ENCODE data around the gene CAMSAP1.

Gene CAMSAP1

GRCh38 chr9:135791431-135792267 is 115.7 kb downstream of the CAMSAP1 start:
- no peak for DNase-seq (ENCODE audit: low read depth)

GRCh38 chr9:135790850-135791249 is 116.5 kb downstream of the CAMSAP1 start:
- DNase-seq (ENCODE audit: low read depth): no peak

DNA sequence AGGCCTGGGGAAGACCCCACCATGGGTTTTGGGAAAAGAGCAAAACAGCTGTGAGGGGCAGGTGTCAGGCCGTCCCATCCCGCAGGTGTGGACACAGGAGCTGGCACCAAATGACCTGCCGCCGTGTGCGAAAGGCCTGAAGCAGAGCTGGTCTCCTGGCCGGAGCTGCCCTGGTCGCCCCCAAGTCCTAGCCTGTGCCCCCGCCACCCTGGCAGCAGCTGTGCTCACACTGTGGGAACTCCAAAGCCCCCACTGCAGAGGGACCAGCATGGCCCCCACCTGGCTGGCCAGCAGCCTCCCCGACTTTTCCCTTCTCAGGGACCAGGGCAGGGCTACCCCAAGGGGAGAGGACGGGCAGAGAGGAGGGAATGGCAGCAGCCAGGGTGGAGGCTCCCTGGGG is 117.0 kb downstream of the CAMSAP1 start:
- no peak for DNase-seq (ENCODE audit: low read depth)

DNA sequence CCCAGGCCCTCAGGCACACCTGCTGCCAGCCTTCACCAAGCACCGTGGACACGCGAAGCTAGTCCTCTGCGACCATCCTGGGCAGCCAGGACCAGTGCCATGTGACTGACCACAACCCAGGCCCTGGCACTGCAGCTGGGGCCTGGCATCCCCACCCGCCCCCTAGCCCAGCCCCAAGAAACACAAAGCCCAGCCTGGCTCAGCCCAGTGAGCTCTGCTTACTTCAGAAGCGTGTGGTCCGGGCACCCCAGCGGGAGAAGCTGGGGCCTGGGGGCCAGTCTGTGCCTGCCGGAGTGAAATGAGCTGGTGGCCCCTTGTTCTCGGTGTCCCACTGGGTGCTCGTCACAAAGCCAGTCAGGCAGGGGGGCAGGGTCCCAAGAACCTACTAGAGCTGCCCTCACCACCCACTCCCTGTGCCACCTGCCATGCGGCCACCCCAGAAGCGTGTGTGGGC is 117.5 kb downstream of the CAMSAP1 start:
- DNase-seq (ENCODE audit: low read depth): no peak

DNA sequence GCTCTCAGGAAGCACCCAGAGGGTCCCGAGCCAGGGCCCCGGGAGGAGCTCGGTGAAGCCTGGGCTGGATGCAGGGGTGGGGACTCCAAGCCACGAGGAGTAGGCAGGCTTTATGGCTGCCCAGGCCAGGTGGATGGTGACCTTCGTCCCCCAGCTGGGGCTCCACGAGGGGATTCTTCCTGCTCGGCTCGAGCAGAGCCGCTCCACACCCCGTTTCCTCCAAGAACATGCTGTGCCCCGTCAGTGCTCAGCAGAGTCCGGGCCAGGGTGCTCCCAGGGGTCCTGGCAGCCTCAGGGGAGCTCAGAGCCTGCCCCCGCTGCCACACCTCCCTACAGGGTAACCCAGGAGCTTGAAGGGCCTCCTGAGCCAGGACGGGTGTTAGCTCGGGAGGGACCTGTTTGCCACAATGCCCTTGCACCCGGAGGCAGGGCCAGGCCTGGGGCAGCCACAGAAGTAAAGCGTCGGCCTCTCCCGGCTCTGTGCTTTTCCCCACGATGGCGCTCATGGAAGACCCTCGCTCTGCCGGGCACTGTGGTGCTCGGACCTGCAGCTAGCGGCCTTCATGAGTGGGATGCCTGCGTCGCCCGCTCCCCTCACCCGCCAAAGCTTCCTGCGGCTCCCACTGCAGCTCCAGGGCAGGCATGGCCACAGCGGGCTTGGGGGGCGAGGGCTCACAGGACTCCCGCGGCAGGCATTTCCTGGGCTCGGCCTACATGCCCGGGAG is 118.6 kb downstream of the CAMSAP1 start:
- no peak for DNase-seq (ENCODE audit: low read depth)

- no peak for DNase-seq (ENCODE audit: low read depth)
These were observed 119.4 kb downstream of the CAMSAP1 start for GRCh38 chr9:135787776-135788575.

GRCh38 chr9:135787317-135787716 is 120.0 kb downstream of the CAMSAP1 start:
- DNase-seq (ENCODE audit: low read depth): no peak

DNA sequence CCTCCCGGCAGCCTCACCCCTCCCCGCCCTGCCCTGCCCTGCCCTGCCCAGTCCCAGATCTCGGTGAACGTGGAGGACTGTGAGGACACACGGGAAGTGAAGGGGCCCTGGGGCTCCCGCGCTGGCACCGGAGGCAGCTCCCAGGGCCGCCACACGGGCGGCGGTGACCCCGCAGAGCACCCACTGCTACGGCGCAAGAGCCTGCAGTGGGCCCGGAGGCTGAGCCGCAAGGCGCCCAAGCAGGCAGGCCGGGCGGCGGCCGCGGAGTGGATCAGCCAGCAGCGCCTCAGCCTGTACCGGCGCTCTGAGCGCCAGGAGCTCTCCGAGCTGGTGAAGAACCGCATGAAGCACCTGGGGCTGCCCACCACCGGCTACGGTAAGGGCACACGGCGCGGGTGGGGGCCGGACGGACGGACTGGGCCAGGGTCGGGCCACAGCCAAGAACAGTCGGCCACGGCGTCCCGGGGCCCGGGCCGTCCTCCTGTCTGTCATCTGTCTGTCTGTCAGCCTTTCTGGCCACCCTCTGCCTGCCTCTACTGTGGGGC is 121.1 kb downstream of the CAMSAP1 start:
- DNase-seq (ENCODE audit: low read depth): no peak

GRCh38 chr9:135785013-135785575 is 122.3 kb downstream of the CAMSAP1 start:
- DNase-seq (ENCODE audit: low read depth): no peak

GRCh38 chr9:135783540-135784245 is 123.7 kb downstream of the CAMSAP1 start:
- DNase-seq (ENCODE audit: low read depth): no peak

GRCh38 chr9:135782946-135783345 is 124.4 kb downstream of the CAMSAP1 start:
- no peak for DNase-seq (ENCODE audit: low read depth)

GRCh38 chr9:135780626-135781025 is 126.7 kb downstream of the CAMSAP1 start:
- DNase-seq (ENCODE audit: low read depth): no peak

GRCh38 chr9:135780086-135780485 is 127.3 kb downstream of the CAMSAP1 start:
- no peak for DNase-seq (ENCODE audit: low read depth)

DNA sequence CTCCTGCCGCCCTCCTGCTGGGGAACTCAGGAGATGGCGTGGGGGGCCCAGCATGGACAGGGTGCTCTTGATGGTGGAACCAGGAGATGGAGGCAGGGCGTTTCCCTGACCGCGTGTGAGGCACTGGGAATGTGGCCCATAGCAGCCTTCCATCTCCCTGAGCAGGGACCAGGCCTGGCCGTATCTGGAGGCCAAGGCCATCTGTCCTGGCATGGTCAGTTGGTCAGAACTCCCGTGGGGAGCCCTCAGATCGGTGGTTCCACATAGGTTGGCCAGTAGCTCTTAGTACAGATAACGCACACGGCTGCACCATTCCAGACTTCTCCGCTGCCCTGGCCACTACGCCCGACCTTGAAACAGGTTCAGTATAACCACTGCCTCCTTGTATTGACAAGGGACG is 127.8 kb downstream of the CAMSAP1 start:
- DNase-seq (ENCODE audit: low read depth): no peak

GRCh38 chr9:135778421-135778820 is 128.9 kb downstream of the CAMSAP1 start:
- no peak for DNase-seq (ENCODE audit: low read depth)

DNA sequence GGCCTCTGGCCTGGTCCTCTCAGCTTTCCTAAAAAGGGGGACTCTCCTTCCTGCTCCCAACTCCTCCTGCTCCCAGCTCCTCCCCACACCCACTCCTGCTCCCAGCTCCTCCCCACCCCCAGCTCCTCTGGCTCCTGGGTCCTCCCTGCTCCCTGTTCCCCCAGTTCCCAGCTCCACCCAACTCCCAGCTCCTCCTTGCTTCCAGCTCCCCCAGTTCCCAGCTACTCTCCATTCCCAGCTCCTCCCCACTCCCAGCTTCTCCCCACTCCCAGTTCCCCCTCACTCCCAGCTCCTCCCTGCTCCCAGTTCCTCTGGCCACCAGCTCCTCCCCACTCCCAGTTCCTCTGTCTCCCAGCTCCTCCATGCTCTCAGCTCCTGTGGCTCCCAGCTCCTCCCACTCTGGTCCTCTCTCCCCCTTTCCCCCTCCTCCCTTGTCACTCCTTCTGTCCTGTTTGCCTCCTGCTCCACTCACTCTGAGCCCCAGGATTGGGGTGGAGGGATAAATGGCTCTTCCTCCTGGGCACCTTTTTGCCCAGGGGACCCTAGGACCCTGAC is 129.6 kb downstream of the CAMSAP1 start:
- no peak for DNase-seq (ENCODE audit: low read depth)

DNA sequence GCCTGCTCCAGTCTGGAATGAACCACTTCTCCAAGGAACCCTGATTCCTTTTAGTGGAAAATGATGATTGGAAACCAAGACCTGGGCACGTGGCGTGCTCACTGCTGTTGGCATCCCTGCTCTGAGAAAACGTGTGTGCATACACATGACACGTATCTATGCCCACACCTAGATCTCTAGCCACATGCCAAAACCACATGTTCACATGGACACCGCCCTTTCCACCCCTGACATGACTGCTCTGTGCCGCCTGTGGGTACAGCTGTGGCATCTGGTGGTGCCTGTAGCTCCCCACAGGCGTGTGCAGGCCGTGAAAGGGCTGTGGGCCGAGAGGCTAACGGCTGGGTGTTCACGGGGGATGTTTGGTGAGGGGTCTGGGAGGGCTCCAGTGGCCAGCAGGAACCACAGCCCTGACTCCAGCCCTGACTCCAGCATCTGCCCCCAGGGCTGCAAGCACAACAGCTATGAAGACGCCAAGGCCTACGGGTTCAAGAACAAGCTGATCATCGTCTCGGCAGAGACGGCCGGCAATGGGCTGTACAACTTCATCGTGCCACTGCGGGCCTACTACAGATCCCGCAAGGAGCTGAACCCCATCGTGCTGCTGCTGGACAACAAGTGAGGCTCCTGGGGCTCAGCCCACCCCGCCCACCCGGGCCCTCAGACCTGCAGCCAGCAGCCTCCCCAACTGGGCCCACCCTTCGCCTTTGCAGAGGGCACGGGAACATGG is 130.3 kb downstream of the CAMSAP1 start:
- DNase-seq (ENCODE audit: low read depth): no peak

DNA sequence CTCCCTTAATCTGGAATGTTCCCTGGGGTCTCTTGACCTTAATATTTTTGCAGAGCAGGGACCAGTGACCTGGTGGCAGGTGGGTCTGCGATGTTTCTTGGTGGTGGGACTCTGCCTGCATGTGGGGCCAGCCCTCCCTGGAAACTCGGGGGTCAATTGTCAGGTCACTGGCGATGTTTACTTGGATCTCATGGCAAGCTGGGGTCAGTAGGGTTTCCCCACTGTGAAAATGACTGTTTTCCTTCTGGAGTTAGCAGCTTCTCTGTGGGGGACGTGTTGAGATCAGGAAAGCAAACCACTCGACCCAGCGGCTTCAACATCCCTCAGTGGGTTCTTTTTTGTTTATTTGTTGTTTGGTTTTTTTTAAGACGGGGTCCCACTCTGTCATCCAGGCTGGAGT is 131.4 kb downstream of the CAMSAP1 start:
- DNase-seq (ENCODE audit: low read depth): no peak

GRCh38 chr9:135774794-135775525 is 132.4 kb downstream of the CAMSAP1 start:
- no peak for DNase-seq (ENCODE audit: low read depth)

All from activated T-helper 1 cell treated with Interleukin-2 at 50 U/mL for 16 hours (primary cell).